HEK293T (cell line): ENCODE results near the gene MYZAP.

Source experiments
- CTCF ChIA-PET: fragments of 350-600 bp; formaldehyde crosslinking; extraction: SDS; loops from one replicate; lab custom pipeline; 2021; ENCODE audit warnings: antibody characterized with exemption, inconsistent platforms; lab: Yijun Ruan, JAX
- POLR2A ChIA-PET: fragments of 350-600 bp; formaldehyde crosslinking; extraction: SDS; loops from one replicate; lab custom pipeline; 2020; ENCODE audit warnings: antibody characterized with exemption, inconsistent platforms; lab: Yijun Ruan, JAX
- DNase-seq: peaks from one replicate; pipeline ENCODE4 v3.0.0; 2012; ENCODE audit warnings: mixed read lengths; ENCODE audit errors: extremely low spot score
- ARNT ChIP-seq: fragments of 450-650 bp; IDR thresholded peaks from 2 replicates; pipeline ENCODE4 v1.6.1; 2017; ENCODE audit warnings: mild to moderate bottlenecking
- BHLHE40 ChIP-seq: fragments of 450-650 bp; IDR thresholded peaks from 2 replicates; pipeline ENCODE4 v1.6.1; 2016; ENCODE audit warnings: mild to moderate bottlenecking, moderate library complexity, borderline replicate concordance
- CTBP1 ChIP-seq: fragments of 450-650 bp; IDR thresholded peaks from 2 replicates; pipeline ENCODE4 v1.6.1; 2016; ENCODE audit warnings: borderline replicate concordance
- ELF4 ChIP-seq: fragments of 450-650 bp; IDR thresholded peaks from 2 replicates; pipeline ENCODE4 v1.6.1; 2017; ENCODE audit warnings: antibody characterized with exemption
- FOXA1 ChIP-seq: fragments of 450-650 bp; IDR thresholded peaks from 2 replicates; pipeline ENCODE4 v1.6.1; 2016; ENCODE audit warnings: mild to moderate bottlenecking
- FOXK2 ChIP-seq: fragments of 450-650 bp; IDR thresholded peaks from 2 replicates; pipeline ENCODE4 v1.6.1; 2016; ENCODE audit warnings: mild to moderate bottlenecking
- FOXM1 ChIP-seq: fragments of 450-650 bp; IDR thresholded peaks from 2 replicates; pipeline ENCODE4 v1.6.1; 2017; ENCODE audit warnings: mild to moderate bottlenecking, borderline replicate concordance
- HDGF ChIP-seq: fragments of 450-650 bp; IDR thresholded peaks from 2 replicates; pipeline ENCODE4 v1.6.1; 2017; ENCODE audit warnings: antibody characterized with exemption, borderline replicate concordance
- L3MBTL2 ChIP-seq: fragments of 450-650 bp; conservative IDR thresholded peaks from 2 replicates; pipeline ENCODE4 v1.6.1; 2016; ENCODE audit warnings: mild to moderate bottlenecking
- LEF1 ChIP-seq: fragments of 450-650 bp; IDR thresholded peaks from 2 replicates; pipeline ENCODE4 v1.6.1; 2017; ENCODE audit warnings: mild to moderate bottlenecking, borderline replicate concordance
- NFRKB ChIP-seq: fragments of 450-650 bp; IDR thresholded peaks from 2 replicates; pipeline ENCODE4 v1.6.1; 2016; ENCODE audit warnings: mild to moderate bottlenecking, moderate library complexity
- PKNOX1 ChIP-seq: fragments of 450-650 bp; IDR thresholded peaks from 2 replicates; pipeline ENCODE4 v1.6.1; 2016
- SP1 ChIP-seq: fragments of 450-650 bp; IDR thresholded peaks from 2 replicates; pipeline ENCODE4 v1.6.1; 2017
- SUZ12 ChIP-seq: fragments of 450-650 bp; IDR thresholded peaks from 2 replicates; pipeline ENCODE4 v1.6.1; 2016; ENCODE audit warnings: mild to moderate bottlenecking
- TARDBP ChIP-seq: fragments of 450-650 bp; IDR thresholded peaks from 2 replicates; pipeline ENCODE4 v1.6.1; 2016
- ZNF384 ChIP-seq: fragments of 450-650 bp; IDR thresholded peaks from 2 replicates; pipeline ENCODE4 v1.6.1; 2016

MYZAP gene

DNA sequence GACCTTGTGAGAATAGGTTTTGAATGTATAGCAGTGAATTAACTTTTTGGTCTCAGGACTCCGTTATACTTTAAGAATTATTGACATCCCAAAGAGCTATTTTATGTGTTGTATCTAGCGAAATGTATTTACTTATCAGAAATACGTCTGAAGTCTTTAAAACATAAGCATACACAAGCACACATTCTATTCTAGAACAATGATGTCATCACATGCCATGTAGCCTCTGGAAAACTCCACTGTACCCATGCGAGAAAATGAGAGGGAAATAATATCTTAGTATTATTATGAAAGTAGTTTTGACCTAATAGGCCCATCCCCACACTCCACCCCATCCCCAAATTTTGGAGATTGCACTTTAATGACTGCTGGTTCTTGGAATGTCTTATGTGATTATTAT, 116.3 kb downstream of the MYZAP start:
- ChIA-PET CTCF (interaction anchor here (2.0 kb wide), 1 partner anchor 22 kb away, joined by 4 read pairs; no protein-coding TSS in a partner anchor), POLR2A (interaction anchor here (1.4 to 2.4 kb wide), 2 partner anchors 11 to 37 kb away, joined by 3 to 8 read pairs; no protein-coding TSS in a partner anchor)
- TF ChIP-seq SP1 = no peak
- TF ChIP-seq SUZ12 = no peak
- TF ChIP-seq ELF4 = no peak
- TF ChIP-seq FOXA1 = no peak
- no peak for TF ChIP-seq FOXM1
- no peak for TF ChIP-seq TARDBP
- no peak for TF ChIP-seq PKNOX1
- TF ChIP-seq LEF1 = no peak
- TF ChIP-seq BHLHE40 = no peak
- TF ChIP-seq NFRKB = no peak
- TF ChIP-seq CTBP1 = no peak
- TF ChIP-seq ARNT = no peak
- TF ChIP-seq HDGF = no peak
- no peak for TF ChIP-seq FOXK2
- TF ChIP-seq ZNF384 = no peak
- no peak for TF ChIP-seq L3MBTL2
- DNase-seq = no peak

GRCh38 chr15:57718309-57718708, 126.6 kb downstream of the MYZAP start:
- ChIA-PET POLR2A (no interaction called here), CTCF (interaction anchor here (0.5 kb wide), 1 partner anchor 14 kb away, joined by 4 read pairs; no protein-coding TSS in a partner anchor)
- DNase-seq = no peak

DNA sequence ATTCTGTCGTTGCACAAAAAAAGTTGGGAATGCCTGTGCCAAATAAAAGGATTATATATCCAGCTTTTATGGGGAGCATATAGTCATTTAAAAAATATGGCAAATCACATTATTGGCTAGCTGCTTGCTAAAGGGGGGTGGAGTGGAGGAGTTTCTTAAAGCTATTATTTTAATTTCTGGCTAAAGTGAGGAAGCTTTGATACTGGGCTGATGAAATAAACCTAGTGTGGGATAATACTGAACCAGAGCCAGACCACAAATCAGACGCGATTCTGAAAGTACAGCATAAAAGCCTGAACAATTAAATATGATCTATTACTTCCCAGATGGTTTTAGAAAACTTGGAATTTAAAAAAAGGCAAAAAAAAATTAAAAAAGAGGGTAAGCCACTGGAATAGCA, 129.2 kb downstream of the MYZAP start:
- DNase-seq = no peak
- ChIA-PET CTCF (interaction anchor here (1.0 kb wide), 1 partner anchor 11 kb away, joined by 3 read pairs; no protein-coding TSS in a partner anchor), POLR2A (no interaction called here)
- TF ChIP-seq ARNT (no peak), PKNOX1 (no peak), ELF4 (no peak), L3MBTL2 (no peak), ZNF384 (no peak), FOXK2 (no peak), FOXM1 (no peak), LEF1 (no peak), NFRKB (no peak), TARDBP (no peak), BHLHE40 (no peak), HDGF (no peak), CTBP1 (no peak), SUZ12 (no peak), FOXA1 (no peak), SP1 (no peak)

More at GRCh38 chr15:57718309-57718708, 126.6 kb downstream of the MYZAP start:
- TF ChIP-seq SP1 (no peak), FOXK2 (no peak), FOXM1 (no peak), SUZ12 (no peak), TARDBP (no peak), ELF4 (no peak), LEF1 (no peak), CTBP1 (no peak), HDGF (no peak), L3MBTL2 (no peak), NFRKB (no peak), PKNOX1 (no peak), ZNF384 (no peak), BHLHE40 (no peak), FOXA1 (no peak)

GRCh38 chr15:57726411-57726810, 134.7 kb downstream of the MYZAP start:
- POLR2A ChIA-PET = no interaction called here
- no peak for TF ChIP-seq FOXK2
- no peak for TF ChIP-seq HDGF
- no peak for TF ChIP-seq BHLHE40
- no peak for TF ChIP-seq ELF4
- TF ChIP-seq ZNF384 = no peak
- no peak for TF ChIP-seq L3MBTL2
- no peak for TF ChIP-seq FOXM1
- no peak for TF ChIP-seq CTBP1
- no peak for TF ChIP-seq LEF1
- TF ChIP-seq ARNT = no peak
- TF ChIP-seq TARDBP = no peak
- CTCF ChIA-PET = no interaction called here
- DNase-seq = no peak

GRCh38 chr15:57727031-57727430, 135.3 kb downstream of the MYZAP start:
- CTCF ChIA-PET = no interaction called here
- DNase-seq = no peak
- TF ChIP-seq ARNT (no peak), FOXM1 (no peak), FOXK2 (no peak), BHLHE40 (no peak), TARDBP (no peak), NFRKB (no peak), SUZ12 (no peak), ELF4 (no peak), HDGF (no peak), PKNOX1 (no peak), LEF1 (no peak), CTBP1 (no peak)
- POLR2A ChIA-PET = no interaction called here
